ENCODE data around the gene TBCB. TPM values are rescaled to one million over a fixed set of nuclear protein-coding genes. Genes with fewer than 3 reads are reported as not detected.

The TBCB gene
- total and polyA plus RNA-seq, 2 experiments from 2014 or later, result 177 to 268 TPM

DNA sequence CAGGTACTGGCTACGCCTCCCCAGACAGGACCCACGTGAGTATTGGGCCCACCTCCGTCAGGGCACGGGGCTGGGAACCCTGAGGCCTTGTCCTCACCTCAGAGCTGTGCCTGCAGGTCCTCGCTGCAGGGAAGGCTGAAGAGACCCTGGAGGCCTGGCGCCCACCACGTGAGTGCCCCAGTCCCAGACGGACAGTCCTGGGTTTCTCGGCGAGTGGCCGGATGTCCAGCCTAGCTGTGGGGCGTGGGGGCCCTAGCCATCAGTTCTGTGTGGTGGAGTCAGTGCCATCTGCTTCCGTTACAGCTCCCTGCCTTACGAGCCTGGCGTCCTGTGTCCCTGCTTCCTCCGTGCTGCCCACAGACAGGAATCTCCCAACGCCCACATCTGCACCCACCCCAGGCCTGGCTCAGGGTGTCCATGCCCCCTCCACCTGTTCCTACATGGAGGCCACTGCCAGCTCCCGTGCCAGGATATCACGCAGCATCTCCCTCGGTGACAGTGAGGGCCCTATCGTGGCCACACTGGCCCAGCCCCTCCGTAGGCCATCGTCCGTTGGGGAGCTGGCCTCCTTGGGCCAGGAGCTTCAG, 12.1 kb upstream of the TBCB start:
- TF ChIP-seq, protein P1, sequence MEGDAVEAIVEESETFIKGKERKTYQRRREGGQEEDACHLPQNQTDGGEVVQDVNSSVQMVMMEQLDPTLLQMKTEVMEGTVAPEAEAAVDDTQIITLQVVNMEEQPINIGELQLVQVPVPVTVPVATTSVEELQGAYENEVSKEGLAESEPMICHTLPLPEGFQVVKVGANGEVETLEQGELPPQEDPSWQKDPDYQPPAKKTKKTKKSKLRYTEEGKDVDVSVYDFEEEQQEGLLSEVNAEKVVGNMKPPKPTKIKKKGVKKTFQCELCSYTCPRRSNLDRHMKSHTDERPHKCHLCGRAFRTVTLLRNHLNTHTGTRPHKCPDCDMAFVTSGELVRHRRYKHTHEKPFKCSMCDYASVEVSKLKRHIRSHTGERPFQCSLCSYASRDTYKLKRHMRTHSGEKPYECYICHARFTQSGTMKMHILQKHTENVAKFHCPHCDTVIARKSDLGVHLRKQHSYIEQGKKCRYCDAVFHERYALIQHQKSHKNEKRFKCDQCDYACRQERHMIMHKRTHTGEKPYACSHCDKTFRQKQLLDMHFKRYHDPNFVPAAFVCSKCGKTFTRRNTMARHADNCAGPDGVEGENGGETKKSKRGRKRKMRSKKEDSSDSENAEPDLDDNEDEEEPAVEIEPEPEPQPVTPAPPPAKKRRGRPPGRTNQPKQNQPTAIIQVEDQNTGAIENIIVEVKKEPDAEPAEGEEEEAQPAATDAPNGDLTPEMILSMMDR (IDR thresholded peaks at IDR 0.05; ENCODE audit: low read depth, low read length), result no peak
- no peak overlapping the region for H3K4me3 ChIP-seq
- H3K36me3 ChIP-seq, result peaks cover 3% of the 10 kb centered on the region
- H3K27me3 ChIP-seq, result no peaks in the 10 kb centered on the region
- peaks cover 12% of the 10 kb centered on the region for H3K4me1 ChIP-seq (ENCODE audit: low read depth)
- H3K9me3 ChIP-seq (ENCODE audit: low read depth), result no peaks in the 10 kb centered on the region
- no peak for DNase-seq (ENCODE audit: low read depth in 1 of 2, low spot score in 1 of 2)
- H3K27ac ChIP-seq, result no peak overlapping the region

DNA sequence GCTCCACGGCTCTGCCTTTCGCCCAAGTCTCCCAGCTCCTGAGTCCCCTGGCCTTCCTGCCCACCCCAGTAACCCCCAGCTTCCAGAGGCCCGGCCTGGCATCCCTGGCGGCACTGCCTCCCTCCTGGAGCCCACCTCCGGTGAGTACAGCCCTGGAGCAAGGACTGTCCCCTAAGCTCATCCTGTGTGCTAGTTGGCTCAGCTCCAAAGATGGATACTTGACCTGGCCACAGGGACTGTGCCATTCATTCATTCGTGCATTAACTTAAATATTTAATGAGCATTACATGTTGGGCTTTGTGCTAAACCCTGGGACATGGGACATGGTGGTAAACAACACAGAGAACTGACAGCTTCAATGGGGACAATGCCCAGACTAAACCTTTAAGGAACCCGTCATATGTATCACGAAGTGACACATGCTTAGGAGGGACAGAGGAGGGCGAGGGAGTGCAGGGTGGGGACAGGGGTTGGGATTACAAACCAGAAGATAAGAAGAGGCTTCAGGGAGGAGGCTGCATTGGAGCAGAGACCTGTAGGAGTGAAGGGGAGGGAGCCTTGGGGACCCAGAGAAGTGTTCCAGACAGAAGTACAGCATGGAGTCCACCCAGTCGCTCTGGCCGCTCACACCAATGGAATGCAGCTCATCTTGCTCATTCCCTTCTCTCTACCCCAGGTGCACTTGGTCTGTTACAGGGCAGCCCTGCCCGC, 11.3 kb upstream of the TBCB start:
- H3K4me3 ChIP-seq, result no peak overlapping the region
- TF ChIP-seq, protein P1 (IDR thresholded peaks at IDR 0.05; ENCODE audit: low read depth, low read length), result no peak
- DNase-seq (ENCODE audit: low read depth in 1 of 2, low spot score in 1 of 2), result no peak
- no peaks in the 10 kb centered on the region for H3K9me3 ChIP-seq (ENCODE audit: low read depth)
- peaks cover 3% of the 10 kb centered on the region for H3K36me3 ChIP-seq
- no peaks in the 10 kb centered on the region for H3K27me3 ChIP-seq
- H3K27ac ChIP-seq, result no peak overlapping the region
- H3K4me1 ChIP-seq (ENCODE audit: low read depth), result peaks cover 12% of the 10 kb centered on the region

DNA sequence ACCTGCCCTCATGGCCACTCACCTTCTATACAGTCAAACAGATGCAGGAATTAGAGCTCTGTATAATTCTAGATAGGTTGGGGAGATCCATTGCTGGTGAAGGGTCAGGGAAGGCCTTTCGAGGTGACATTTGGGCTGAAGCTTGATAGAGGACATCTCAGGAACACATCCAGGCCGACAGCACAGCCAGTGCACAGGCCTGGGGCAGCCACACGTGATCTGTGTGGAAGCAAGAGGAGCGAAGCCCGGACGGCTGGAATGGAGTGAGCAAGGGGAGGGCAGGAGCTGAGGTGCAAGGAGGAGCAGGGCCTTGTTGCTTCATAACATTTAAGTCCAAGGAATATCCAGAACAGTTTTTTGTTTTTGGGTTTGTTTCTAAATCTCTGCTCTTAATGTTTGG, 8.8 kb upstream of the TBCB start:
- no peak for DNase-seq (ENCODE audit: low read depth in 1 of 2, low spot score in 1 of 2)
- Histone ChIP-seq H3K4me1 (ENCODE audit: low read depth) (no peaks in the 10 kb centered on the region), H3K27me3 (no peaks in the 10 kb centered on the region), H3K9me3 (ENCODE audit: low read depth) (no peaks in the 10 kb centered on the region), H3K27ac (no peak overlapping the region), H3K4me3 (no peak overlapping the region), H3K36me3 (peaks cover 3% of the 10 kb centered on the region)
- TF ChIP-seq, protein P1 (IDR thresholded peaks at IDR 0.05; ENCODE audit: low read depth, low read length), result no peak

DNA sequence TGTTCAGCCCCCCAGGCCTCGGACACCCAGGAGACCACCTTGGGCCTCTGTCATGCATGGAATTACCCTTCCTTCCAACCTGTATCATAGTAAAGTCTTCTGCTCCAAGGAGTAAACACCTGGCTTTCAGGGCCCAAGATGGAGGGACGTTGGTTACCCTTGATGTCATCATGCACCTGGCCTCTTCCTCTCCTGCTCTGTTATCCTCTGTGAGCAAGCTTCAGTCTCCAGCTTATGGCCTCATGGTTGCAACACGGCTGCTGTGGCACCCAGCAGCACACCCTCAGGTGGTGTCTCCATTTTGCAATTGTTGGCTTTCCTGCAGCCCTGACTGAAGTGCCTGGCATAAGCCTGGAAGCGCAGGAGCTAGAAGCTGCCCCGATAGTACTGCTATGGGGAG, 8.3 kb upstream of the TBCB start:
- Histone ChIP-seq H3K4me1 (ENCODE audit: low read depth) (no peaks in the 10 kb centered on the region), H3K27ac (no peak overlapping the region), H3K9me3 (ENCODE audit: low read depth) (no peaks in the 10 kb centered on the region), H3K27me3 (no peaks in the 10 kb centered on the region), H3K36me3 (peaks cover 3% of the 10 kb centered on the region), H3K4me3 (no peak overlapping the region)
- no peak for DNase-seq (ENCODE audit: low read depth in 1 of 2, low spot score in 1 of 2)
- TF ChIP-seq, protein P1 (IDR thresholded peaks at IDR 0.05; ENCODE audit: low read depth, low read length), result no peak

DNA sequence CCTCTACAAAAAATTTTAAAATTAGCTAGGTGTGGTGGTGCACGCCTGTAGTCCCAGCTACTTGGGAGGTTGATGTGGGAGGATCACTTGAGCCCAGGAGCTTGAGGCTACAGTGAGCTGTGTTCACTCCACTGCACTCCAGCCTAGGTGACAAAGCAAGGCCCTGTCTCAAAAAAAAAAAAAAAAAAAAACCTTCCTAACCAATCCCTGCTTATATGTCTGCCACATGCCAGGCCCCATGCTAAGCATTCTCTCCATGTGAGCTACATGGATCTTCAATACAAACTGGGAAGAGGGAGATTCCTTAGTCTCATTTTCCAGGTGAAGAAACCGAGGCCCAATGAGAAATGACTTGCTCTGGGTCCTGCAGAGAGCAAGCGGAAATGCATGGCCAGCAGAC, 6.6 kb upstream of the TBCB start:
- Histone ChIP-seq H3K27ac (no peak overlapping the region), H3K27me3 (no peaks in the 10 kb centered on the region), H3K36me3 (peaks cover 7% of the 10 kb centered on the region), H3K4me1 (ENCODE audit: low read depth) (no peaks in the 10 kb centered on the region), H3K4me3 (no peak overlapping the region), H3K9me3 (ENCODE audit: low read depth) (no peaks in the 10 kb centered on the region)
- TF ChIP-seq, protein P1 (IDR thresholded peaks at IDR 0.05; ENCODE audit: low read depth, low read length), result no peak
- no peak for DNase-seq (ENCODE audit: low read depth in 1 of 2, low spot score in 1 of 2)

Measured in cardiac muscle cell (in vitro differentiated cells and primary cell).